H1 (cell line): Measurements from ENCODE around the gene ZNF83. TPM values are rescaled to one million over a fixed set of nuclear protein-coding genes. Genes with fewer than 3 reads are reported as not detected.

Source experiments
- ASH2L ChIP-seq: fragments of 200-600, 300-600 bp; sonication (generic); IDR thresholded peaks from one replicate; pipeline ENCODE4 v1.7.1; 2017; ENCODE audit warnings: low read length
- BACH1 ChIP-seq: IDR thresholded peaks from 2 replicates; pipeline ENCODE4 v1.6.1; 2012; ENCODE audit warnings: low read length, improper control_type of control experiment
- POLR2A ChIP-seq, 2 experiments: IDR thresholded peaks; 1 replicate in 1 of 2; 2 replicates in 1 of 2; pipeline ENCODE4 v1.6.1; 2011; ENCODE audit warnings: low read depth in 2 of 2, low read length in 2 of 2, mild to moderate bottlenecking in 2 of 2; ENCODE audit errors: control extremely low read depth in 1 of 2
- POLR2AphosphoS5 ChIP-seq: IDR thresholded peaks from 2 replicates; pipeline ENCODE4 v1.6.1; 2011; ENCODE audit warnings: low read depth, low read length
- RAD21 ChIP-seq, 2 experiments: IDR thresholded peaks in 1 of 2; conservative IDR thresholded peaks in 1 of 2; 2 replicates each; pipeline ENCODE4 v1.6.1; 2011; ENCODE audit warnings: low read depth in 2 of 2, low read length in 2 of 2, improper control_type of control experiment in 1 of 2, inconsistent platforms in 1 of 2, mild to moderate bottlenecking in 1 of 2, moderate library complexity in 1 of 2
- SAP30 ChIP-seq: fragments of 300-600 bp; sonication (generic); IDR thresholded peaks from 2 replicates; pipeline ENCODE4 v1.7.1; 2012; ENCODE audit warnings: low read length, moderate library complexity, mild to moderate bottlenecking, inconsistent platforms; ENCODE audit not compliant: insufficient read depth, insufficient replicate concordance
- SP1 ChIP-seq: IDR thresholded peaks from 2 replicates; pipeline ENCODE4 v1.6.1; 2011; ENCODE audit warnings: low read depth, low read length
- TEAD4 ChIP-seq: IDR thresholded peaks from 2 replicates; pipeline ENCODE4 v1.6.1; 2012; ENCODE audit warnings: low read depth, low read length, inconsistent platforms, mixed read lengths
- polyA plus RNA-seq, 7 experiments: library from polyadenylated mRNA; depleted of rRNA in 3 of 7; stranded (reverse) in 5 of 7; unstranded in 2 of 7; fragments of >200 nt in 5 of 7; fragments of 200-250 nt in 2 of 7; gene quantifications; 1 replicate in 5 of 7; 2 replicates in 1 of 7; 4 replicates in 1 of 7; pipeline versions ENCODE4 v1.2.1 to v1.2.3, GENCODE V29; 2011 to 2013; ENCODE audit warnings: missing spikeins in 2 of 7, mixed read lengths in 2 of 7
- total RNA-seq: library from RNA; stranded (reverse); fragmentation: NEBNext Ultra II Directional; extraction: Animal tissue kit (Norgen Biotek cat#: 25700); gene quantifications from 2 replicates; pipeline ENCODE4 v1.2.1, GENCODE V29; 2021
- TF ChIP-seq, protein P1 (sequence below): IDR thresholded peaks from 2 replicates; pipeline ENCODE4 v1.6.1; 2012; ENCODE audit warnings: low read length, inconsistent platforms
- TF ChIP-seq, protein P2 (sequence below): IDR thresholded peaks from 2 replicates; pipeline ENCODE4 v1.6.1; 2012; ENCODE audit warnings: inconsistent platforms

The ZNF83 gene
- total and polyA plus RNA-seq, 2 of the 8 experiments (the other 6 are each of a cell fraction or from before 2014, with no cell fraction given) = 13.2 to 19.4 TPM

DNA sequence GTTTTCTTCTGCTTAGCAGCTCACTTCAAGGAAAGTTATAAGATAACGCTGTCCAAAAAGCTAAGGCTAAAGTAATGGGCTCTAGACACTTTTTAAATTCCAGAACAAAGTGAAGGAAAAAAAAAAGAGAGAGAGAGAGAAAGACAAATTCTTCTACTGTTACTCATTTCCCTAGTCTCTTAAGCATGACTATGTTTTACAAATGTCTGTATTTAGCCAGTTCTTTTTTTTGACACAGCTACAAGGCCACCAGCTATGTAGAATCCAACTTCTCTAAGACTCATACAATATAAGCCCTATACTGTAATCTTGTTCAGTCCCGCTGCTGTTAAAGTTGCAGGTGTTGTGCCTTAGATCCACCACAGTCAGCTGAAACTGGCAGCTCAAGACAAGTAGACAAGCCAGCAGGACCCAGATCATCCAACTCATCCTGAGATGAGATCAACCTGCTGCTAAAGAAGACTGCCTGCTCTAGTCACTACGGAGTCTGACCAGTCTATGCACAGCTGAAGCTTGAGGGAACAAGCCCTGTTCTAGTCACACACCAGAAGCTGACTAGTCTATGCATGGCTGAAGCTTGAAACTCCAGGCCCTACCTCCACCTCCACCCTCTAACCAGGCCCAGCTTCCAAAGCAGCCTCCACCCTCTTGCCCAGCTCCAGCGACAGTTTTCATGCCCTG, 10.3 kb upstream of the ZNF83 start (continued):
- TF ChIP-seq SP1 = no peak
- TF ChIP-seq, protein P1, sequence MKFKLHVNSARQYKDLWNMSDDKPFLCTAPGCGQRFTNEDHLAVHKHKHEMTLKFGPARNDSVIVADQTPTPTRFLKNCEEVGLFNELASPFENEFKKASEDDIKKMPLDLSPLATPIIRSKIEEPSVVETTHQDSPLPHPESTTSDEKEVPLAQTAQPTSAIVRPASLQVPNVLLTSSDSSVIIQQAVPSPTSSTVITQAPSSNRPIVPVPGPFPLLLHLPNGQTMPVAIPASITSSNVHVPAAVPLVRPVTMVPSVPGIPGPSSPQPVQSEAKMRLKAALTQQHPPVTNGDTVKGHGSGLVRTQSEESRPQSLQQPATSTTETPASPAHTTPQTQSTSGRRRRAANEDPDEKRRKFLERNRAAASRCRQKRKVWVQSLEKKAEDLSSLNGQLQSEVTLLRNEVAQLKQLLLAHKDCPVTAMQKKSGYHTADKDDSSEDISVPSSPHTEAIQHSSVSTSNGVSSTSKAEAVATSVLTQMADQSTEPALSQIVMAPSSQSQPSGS = no peak
- no peak for TF ChIP-seq POLR2AphosphoS5
- no peak for TF ChIP-seq ASH2L
- no peak for TF ChIP-seq SAP30
- no peak for TF ChIP-seq BACH1
- TF ChIP-seq, protein P2, sequence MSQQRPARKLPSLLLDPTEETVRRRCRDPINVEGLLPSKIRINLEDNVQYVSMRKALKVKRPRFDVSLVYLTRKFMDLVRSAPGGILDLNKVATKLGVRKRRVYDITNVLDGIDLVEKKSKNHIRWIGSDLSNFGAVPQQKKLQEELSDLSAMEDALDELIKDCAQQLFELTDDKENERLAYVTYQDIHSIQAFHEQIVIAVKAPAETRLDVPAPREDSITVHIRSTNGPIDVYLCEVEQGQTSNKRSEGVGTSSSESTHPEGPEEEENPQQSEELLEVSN = no peak
- TF ChIP-seq RAD21 (IDR thresholded peaks at IDR 0.05 in 1 of 2, conservative IDR thresholded peaks at IDR 0.05 in 1 of 2; ENCODE audit: low read depth in 2 of 2, low read length in 2 of 2) = no peak
- no peak for TF ChIP-seq POLR2A (IDR thresholded peaks at IDR 0.05; ENCODE audit: control extremely low read depth in 1 of 2, low read depth in 2 of 2, low read length in 2 of 2)
- no peak for TF ChIP-seq TEAD4
